CD4-positive, alpha-beta T cell treated with Interleukin-17A for 4 hours (primary cell): ENCODE measurements around the gene CARD11.
"Not testable (repeated sequence)": the region's sequence is repeated elsewhere in the genome, so short reads cannot be mapped to it uniquely, and the experiment has no call there.

ENCODE experiments used
- DNase-seq: peaks from one replicate; pipeline ENCODE4 v3.0.0-alpha.2; 2020; ENCODE audit warnings: mixed read lengths

Gene CARD11

DNA sequence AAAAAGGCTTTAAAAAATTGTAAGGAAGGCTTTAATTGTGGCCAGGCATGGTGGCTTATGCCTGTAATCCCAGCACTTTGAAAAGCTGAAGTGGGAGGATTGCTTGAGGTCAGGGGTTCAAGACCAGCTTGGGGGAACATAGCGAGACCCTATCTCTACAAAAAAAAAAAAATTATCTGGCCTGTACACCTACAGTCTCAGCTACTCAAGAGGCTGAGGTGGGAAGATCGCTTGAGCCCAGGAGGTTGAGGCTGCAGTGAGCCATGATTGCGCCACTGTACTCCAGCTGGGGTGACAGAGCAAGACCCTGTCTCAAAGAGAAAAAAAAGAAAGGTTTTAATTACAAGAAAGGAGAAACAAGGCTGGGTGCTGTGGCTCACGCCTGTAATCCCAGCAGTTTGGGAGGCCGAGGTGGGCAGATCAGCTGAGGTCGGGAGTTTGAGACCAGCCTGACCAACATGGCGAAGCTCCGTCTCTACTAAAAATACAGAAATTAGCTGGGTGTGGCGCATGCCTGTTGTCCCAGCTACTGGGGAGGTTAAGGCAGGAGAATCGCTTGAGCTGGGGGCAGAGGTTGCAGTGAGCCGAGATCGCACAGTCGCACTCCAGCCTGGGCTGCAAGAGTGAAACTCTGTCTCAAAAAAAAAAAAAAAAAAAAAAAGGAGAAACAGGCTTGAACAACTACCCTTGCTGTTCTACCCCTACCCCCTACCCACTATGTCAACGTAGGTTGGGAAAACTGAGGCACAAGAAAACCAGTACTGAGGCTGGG is 83.7 kb downstream of the CARD11 start:
- DNase-seq: no peak

DNA sequence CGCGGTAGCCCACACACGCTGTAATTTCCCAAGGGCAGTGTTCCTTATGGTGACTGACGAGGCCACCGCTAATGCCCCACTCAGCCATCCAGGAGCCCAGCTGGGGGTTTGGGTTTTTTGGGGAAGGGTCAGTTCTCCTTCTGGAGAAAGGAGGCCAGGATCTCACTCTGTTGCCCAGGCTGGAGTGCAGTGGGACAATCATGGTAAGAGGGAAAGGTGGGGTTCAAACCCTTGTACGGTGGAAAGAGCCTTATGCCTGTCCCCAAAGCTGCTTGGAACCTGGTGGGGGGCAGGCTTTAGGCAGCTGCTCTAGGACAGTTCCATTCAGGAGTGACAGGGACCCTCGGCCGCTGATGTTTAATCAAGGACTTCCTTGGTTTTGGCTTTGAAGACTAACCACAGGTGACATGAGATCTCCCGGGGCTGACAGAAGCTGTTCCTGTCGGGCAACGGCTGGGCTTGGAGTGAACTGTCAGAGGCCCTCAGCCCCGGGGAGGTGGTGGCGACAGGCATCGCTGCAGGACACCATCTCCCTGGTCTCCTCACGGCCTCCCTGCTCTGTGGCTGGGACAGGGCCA is 84.5 kb downstream of the CARD11 start:
- peak; percentile 24 for DNase-seq

GRCh38 chr7:2958416-2959102 is 85.1 kb downstream of the CARD11 start:
- no peak for DNase-seq

- not testable (repeated sequence) for DNase-seq
Observed at GRCh38 chr7:2957369-2957727, 86.3 kb downstream of the CARD11 start.

DNA sequence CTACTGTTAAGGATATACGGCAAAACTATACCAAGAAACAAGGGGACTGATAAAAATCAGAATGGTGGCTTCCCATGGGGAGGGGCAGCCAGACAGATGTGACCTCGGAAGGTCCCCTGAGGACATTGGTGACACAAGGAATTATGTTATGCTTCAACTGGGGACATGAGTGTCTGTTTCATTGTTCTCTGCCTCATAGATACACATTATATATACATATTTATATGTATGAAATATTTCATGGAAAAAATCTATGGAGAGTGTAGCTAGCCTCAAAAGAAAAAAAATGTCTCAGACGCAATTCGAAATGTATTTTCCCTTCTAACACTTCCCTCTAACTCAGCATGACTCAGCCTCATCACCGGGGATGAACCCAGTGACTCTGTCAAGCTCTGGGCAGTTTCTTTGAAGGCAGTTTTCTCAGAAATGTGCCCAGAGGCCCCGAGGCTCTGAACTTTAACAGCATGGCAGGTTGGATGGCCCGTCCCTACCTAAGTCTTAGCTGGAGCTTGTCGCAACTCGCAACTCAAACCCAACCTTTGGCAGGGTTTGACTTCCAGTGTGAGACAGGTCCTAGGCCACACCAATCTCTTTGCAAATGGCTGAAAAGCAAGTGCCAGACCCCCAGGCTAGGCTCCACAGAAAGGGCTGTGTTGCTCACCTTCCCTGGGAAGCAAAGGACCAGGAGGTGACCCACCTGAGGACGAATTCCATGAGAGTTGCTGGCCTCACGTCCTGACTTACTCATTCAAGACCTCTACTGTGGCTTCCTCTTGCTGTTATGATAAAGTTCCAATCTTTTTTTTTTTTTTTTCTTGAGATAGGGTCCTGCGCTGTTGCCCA is 86.9 kb downstream of the CARD11 start:
- DNase-seq: peak; percentile 35

DNA sequence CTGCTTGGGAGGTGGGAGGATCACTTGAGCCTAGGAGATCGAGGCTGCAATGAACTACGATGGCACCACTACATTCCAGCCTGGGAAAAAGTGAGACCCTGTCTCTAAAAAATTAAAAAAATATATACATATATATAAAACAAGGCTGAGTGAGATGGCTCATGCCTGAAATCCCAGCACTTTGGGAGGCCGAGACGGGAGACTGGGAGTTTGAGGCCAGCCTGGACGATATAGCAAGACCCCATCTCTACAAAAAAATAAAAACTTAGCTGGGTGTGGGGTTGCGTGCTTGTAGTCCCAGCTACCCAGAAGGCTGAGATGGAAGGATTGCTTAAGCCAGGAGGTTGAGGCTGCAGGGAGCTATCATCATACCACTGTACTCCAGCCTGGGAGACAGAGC is 87.6 kb downstream of the CARD11 start:
- DNase-seq: no peak

GRCh38 chr7:2955269-2955668 is 88.4 kb downstream of the CARD11 start:
- no peak for DNase-seq

DNA sequence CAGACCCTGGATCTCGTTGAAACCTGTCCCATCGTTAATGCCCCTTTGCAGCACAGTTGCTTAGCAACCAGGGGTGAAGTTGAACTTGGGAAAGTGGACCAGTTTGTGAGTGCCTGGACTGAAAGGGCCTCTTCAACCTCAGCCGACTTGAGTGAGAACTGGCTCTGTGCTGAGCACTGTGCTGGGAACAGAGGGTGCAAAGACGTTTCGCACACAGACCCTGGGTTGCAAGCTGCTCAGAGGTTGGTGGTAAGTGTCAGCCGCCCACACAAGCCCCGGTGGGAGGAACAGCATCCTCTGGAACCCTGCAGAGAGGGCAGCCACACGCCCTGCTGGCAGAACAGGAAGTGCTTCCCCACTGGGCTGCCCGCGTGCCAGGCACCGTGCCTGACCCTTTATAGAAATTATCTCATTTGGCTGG is 89.2 kb downstream of the CARD11 start:
- peak; percentile 65 for DNase-seq

- peak; percentile 13 for DNase-seq
Observed at GRCh38 chr7:2953588-2954407, 89.9 kb downstream of the CARD11 start.

DNA sequence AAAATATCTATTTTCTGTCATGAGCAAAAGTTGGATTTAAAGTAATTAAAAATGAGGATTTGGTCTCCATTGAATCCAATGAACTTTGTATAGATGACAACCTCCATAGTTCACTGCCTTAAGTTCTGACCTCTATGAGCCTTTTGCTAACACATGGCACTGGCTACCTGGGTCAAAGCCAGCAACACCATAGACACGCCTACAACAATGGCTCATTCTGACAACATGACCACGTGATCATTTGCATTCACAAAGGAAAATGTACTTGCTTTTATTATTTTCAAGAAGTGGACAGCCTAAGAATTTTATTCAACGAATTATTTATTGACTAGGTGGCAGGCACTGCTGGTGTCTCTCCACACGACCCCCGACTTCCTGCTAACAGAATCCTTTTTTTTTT is 90.6 kb downstream of the CARD11 start:
- no peak for DNase-seq

DNA sequence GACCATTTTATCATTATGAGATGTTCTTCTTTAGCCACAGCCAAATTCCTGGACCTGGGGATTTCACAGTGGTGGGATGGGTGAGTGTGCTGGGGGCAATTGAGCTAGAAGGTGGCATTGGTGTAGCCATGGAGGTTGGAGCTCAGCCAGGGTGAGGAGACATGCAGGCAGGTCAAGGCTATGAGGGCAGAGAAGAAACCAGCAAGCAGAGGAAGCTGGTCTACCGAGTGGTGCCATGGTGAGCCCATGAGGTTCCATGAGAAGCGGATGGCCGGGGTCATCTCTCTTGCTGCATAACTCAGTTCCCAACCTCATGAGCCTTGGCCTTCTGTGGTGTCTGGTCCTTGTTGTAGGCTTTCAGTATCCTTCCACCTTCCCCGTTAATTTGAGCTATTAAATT is 91.4 kb downstream of the CARD11 start:
- no peak for DNase-seq

GRCh38 chr7:2950578-2950977 is 93.1 kb downstream of the CARD11 start:
- no peak for DNase-seq

GRCh38 chr7:2948749-2949148 is 94.9 kb downstream of the CARD11 start:
- DNase-seq: no peak

GRCh38 chr7:2947058-2947780 is 96.4 kb downstream of the CARD11 start:
- no peak for DNase-seq

GRCh38 chr7:2945171-2945570 is 98.5 kb downstream of the CARD11 start:
- no peak for DNase-seq

GRCh38 chr7:2944739-2945138 is 98.9 kb downstream of the CARD11 start:
- no peak for DNase-seq

DNA sequence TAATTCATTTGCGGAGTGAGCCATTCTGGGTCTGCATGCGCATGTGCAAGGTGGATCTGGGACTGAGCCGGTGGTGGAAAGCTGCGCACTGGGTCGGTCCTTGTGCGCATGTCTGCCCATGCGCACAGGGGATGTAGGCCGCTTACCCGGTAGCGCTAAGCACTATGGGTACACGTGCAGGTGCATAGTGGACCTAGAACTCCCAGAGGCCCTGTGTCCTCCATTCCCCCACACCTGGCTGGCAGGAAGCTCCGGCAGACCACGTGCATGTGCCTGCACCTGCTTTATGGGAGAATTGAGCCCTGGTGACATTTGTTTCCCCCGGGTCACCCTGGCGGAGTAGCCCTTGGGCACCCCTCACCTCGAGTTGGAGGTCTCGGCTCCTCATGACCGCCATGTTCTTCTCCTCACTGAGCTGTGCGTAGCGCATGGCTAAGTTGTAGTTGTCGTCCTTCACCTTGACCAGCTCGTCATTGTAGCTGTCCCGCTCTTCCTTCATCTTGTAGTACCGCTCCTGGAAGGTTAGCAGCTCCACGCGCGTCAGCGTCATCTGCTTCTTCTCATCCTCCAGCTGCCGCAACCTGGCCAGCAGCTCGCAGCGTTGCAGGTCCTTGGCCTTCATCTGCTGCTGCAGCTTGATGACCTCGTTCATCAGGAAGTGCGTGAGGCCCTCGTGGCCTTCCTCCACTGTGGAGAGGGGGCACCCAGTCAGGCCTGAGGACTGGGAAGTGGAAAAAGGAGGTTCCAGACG is 99.6 kb downstream of the CARD11 start:
- DNase-seq: no peak

DNA sequence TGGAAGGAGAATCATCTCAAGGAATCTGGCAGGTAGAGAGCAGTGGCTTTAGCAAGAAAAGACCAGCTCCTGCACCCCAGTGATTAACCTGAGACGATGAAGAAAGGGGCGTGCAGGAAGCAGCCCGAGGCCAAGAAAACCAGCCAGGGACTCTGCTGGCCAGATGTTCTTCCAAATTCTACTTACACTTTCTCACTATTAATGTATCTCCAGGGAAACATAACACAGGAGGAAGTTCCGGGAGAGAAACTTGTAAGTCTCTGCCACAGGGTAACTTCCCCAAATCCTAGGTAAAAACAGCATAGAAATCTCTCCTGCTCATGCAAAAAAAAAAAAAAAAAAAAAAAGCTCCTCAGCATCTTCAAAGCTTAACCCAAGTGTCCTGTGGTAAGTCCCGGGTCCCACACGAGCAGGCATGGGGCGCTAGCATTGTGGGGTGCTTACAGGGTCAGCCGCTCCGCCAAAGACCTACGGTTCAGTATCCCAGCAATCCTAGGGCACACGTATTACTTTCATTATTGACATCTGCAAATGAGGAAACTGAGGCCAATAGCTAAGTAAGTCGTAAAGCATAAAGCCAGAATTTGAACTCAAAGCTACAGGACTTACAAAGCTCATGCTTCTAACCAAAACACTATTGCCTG is 102.3 kb downstream of the CARD11 start:
- DNase-seq: no peak

DNA sequence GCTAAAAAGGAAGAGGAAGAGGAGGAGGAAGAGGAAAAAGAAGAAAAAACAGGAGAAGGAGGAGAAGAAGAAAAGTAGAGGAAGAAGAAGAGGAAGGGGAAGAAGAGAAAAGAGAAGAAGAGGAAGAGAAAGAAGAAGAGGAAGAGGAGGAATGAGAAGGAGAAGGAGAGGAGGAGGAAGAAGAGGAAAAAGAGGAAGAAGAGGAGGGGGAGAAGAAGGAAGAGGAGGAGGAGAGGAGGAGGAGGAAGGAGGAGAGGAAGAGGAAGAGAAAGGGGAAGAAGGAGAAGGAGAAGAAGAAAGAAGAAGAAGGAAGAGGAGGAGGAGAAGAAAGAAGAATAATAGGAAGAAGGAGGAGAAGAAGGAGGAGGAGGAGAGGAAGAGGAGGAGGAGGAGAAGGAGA is 103.2 kb downstream of the CARD11 start:
- no peak for DNase-seq

DNA sequence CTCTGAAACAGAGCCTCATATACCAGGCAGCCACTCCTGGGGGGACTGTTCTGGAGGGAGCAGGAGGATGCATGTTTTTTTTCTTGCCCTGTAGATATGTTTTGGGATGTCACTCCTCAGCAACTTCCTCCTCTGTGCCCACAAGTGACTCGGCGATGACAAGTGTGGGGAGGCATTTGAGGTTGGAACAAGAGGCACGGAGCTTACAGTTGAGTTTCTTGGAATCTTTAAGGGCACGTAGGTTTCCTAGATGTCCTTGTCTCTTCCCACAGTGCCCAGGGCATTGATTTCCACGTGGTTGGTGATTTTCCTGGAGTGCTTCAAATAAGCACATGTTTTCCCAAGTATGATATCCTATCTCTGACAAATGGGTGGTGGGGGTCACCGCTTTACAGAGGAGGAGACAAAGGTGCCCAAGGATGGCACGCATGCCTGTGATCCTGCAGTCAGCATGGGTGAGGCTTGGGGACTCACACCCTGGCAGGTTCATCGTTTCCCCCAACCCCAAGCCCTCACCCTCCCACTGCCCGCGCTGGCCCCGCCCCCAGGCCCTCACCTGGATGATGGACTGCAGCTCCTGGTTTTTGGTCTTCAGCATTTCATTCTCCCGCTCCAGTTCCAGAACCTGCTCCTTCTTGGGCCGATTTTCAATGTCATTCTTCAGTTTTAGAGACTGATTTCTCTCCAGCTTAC is 104.3 kb downstream of the CARD11 start:
- peak; percentile 1 for DNase-seq
